ENCODE data around the gene MED9. TPM values are rescaled to one million over a fixed set of nuclear protein-coding genes. Genes with fewer than 3 reads are reported as not detected.
"Not testable (repeated sequence)": the region's sequence is repeated elsewhere in the genome, so short reads cannot be mapped to it uniquely, and the experiment has no call there.

MED9 gene
- total RNA-seq, 1 donor from 2014 or later = 19.3 TPM

DNA sequence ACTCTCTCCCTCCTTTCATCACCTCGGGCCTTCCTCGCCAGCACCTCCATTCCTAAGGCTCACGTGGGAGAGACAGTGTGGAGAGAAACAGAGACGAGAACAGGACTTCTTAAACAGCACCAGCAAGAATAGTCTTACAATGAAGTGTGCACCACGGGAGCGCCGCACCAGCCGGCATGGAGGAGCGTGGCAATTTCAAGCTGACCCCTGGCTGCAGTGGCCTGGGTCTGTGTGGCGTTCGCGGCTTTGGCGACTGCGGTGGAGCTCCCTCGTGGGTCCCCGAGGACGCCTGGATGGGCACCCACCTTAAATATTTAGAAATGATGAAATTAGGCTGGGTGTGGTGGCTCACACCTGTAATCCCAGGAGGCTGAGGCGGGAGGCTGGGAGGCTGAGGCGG, 20.5 kb upstream of the MED9 start:
- no peak overlapping the region for H3K27ac Mint-ChIP-seq
- H3K9me3 Mint-ChIP-seq = peaks cover 12% of the 10 kb centered on the region
- no peak overlapping the region for H3K4me3 Mint-ChIP-seq
- peaks cover 25% of the 10 kb centered on the region for H3K27me3 Mint-ChIP-seq
- DNase-seq (ENCODE audit: extremely low spot score, unreplicated experiment) = no peak
- H3K36me3 Mint-ChIP-seq = no peaks in the 10 kb centered on the region
- TF ChIP-seq CTCF (conservative IDR thresholded peaks at IDR 0.05) = no peak
- no peaks in the 10 kb centered on the region for H3K4me1 Mint-ChIP-seq (ENCODE audit: unreplicated experiment)

DNA sequence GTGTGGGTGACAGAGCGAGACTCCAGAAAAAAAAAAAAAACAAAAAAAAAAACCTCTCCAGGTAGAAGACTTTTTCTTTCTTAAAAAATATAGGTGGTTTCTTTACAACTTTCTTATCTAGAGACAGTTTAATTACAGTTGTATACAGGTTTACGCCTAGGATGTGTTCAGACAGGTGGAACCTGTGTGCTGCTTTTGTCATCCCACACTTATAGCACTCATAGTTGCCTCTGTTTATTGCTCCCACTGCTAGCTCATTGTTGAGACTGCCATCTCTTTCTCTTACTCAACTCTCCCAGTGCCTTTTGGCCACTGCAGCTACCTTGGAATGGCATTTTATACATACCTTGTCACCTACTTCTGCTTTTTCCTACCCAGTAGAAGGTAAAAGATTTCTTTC, 19.1 kb upstream of the MED9 start:
- Mint-ChIP-seq H3K4me3 (no peak overlapping the region), H3K27me3 (peaks cover 24% of the 10 kb centered on the region), H3K9me3 (peaks cover 12% of the 10 kb centered on the region), H3K36me3 (no peaks in the 10 kb centered on the region), H3K4me1 (ENCODE audit: unreplicated experiment) (no peaks in the 10 kb centered on the region), H3K27ac (no peak overlapping the region)
- no peak for DNase-seq (ENCODE audit: extremely low spot score, unreplicated experiment)
- no peak for TF ChIP-seq CTCF (conservative IDR thresholded peaks at IDR 0.05)

GRCh38 chr17:17460038-17460437, 16.8 kb upstream of the MED9 start:
- no peak for DNase-seq (ENCODE audit: extremely low spot score, unreplicated experiment)
- no peaks in the 10 kb centered on the region for H3K36me3 Mint-ChIP-seq
- no peak overlapping the region for H3K27ac Mint-ChIP-seq
- H3K27me3 Mint-ChIP-seq = peaks cover 35% of the 10 kb centered on the region
- H3K4me3 Mint-ChIP-seq = no peak overlapping the region
- no peaks in the 10 kb centered on the region for H3K4me1 Mint-ChIP-seq (ENCODE audit: unreplicated experiment)
- TF ChIP-seq CTCF (conservative IDR thresholded peaks at IDR 0.05) = no peak
- H3K9me3 Mint-ChIP-seq = peaks cover 12% of the 10 kb centered on the region

DNA sequence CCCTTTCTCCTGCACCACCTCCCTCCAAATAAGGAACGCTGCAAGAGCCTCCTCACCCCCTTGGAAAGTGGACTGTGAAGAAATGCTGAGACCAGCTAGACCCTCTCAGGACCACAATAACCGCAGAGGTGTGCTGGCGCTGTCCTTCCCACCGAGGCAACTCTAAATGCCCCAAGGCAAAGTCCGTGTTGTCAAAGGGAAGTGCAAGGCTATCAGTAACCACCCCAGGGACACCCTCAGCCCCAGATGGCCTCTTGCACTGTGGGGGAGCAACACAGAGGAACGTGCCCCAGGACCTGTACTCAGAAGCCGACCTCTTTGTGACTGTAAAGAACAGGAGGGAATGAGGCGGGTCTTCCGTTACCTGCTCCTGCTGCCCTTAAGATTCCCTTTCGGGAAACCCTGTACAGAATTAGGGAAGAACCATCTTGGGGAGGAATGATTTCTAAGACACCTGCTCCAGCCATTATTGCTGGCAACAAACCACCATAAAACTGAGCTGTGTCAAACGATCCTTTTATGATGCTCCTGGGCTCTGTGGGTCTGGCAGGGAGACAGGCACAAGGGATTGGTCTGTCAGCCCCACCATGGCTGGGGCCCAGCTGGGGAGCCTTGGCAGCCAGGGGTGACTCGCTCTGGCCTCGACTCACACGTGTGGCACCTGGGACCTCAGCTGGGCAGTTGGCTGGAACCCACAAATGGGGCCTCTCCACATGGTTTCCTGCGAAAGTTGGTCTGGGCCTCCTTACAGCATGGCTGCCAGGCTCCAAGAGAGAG, 14.6 kb upstream of the MED9 start:
- Mint-ChIP-seq H3K9me3 (peaks cover 12% of the 10 kb centered on the region), H3K27me3 (peaks cover 36% of the 10 kb centered on the region), H3K27ac (no peak overlapping the region), H3K36me3 (no peaks in the 10 kb centered on the region), H3K4me3 (no peak overlapping the region), H3K4me1 (ENCODE audit: unreplicated experiment) (no peaks in the 10 kb centered on the region)
- no peak for DNase-seq (ENCODE audit: extremely low spot score, unreplicated experiment)
- no peak for TF ChIP-seq CTCF (conservative IDR thresholded peaks at IDR 0.05)

DNA sequence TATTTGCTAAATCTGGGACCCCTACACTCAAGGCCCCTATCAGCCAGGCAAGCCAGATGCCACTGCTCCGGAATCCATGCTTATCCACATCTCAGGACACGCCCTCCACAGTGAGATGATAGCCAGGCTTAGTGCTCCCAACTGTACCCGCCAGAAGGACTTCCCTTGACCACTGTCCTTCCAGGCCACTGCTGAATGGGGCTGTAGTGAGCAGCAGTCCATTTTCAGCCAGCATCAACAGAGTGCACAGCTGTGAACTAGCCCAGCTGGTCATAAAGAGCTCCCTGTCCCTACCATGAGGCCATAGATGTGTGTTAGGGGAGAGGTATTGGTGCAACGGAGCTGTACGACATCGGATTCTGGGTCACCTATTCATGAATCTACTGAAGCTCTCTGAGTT, 13.0 kb upstream of the MED9 start:
- H3K4me3 Mint-ChIP-seq = no peak overlapping the region
- TF ChIP-seq CTCF (conservative IDR thresholded peaks at IDR 0.05) = no peak
- H3K9me3 Mint-ChIP-seq = peaks cover 12% of the 10 kb centered on the region
- peaks cover 46% of the 10 kb centered on the region for H3K27me3 Mint-ChIP-seq
- no peak overlapping the region for H3K27ac Mint-ChIP-seq
- no peaks in the 10 kb centered on the region for H3K4me1 Mint-ChIP-seq (ENCODE audit: unreplicated experiment)
- no peak for DNase-seq (ENCODE audit: extremely low spot score, unreplicated experiment)
- no peaks in the 10 kb centered on the region for H3K36me3 Mint-ChIP-seq

GRCh38 chr17:17465878-17466277, 10.9 kb upstream of the MED9 start:
- not testable (repeated sequence) for H3K9me3 Mint-ChIP-seq; H3K4me1 Mint-ChIP-seq (ENCODE audit: unreplicated experiment); DNase-seq (ENCODE audit: extremely low spot score, unreplicated experiment); H3K36me3 Mint-ChIP-seq; H3K27ac Mint-ChIP-seq; H3K4me3 Mint-ChIP-seq
- H3K27me3 Mint-ChIP-seq = peaks cover 50% of the 10 kb centered on the region
